C4-2B (cell line): ENCODE results near the gene PLK1.

Experiments used
- CTCF ChIP-seq: fragments of 450-650 bp; conservative IDR thresholded peaks from 2 replicates; pipeline ENCODE4 v1.5.1; 2017; ENCODE audit warnings: mild to moderate bottlenecking
- ZFX ChIP-seq: fragments of 450-650 bp; IDR thresholded peaks from 2 replicates; pipeline ENCODE4 v1.6.1; 2017

- no peak for TF ChIP-seq CTCF
- no peak for TF ChIP-seq ZFX
Observed at GRCh38 chr16:23679986-23680336, 1.3 kb downstream of the PLK1 start.
